ENCODE results near the gene POR. TPM values are rescaled to one million over a fixed set of nuclear protein-coding genes. Genes with fewer than 3 reads are reported as not detected.
"Not testable (repeated sequence)": the region's sequence is repeated elsewhere in the genome, so short reads cannot be mapped to it uniquely, and the experiment has no call there.

Gene POR
- total RNA-seq, result 10 to 100 TPM; 22.7 to 40.9 TPM

GRCh38 chr7:75914655-75915415 is at the start of gene POR:
POR (plus strand) TSS chr7:75915155; CDS start chr7:75954002, 38,847 bp downstream.
- H3K27ac Mint-ChIP-seq, result peak within 1 kb of the TSS; percentile 90 to 96
- peak; percentile 90 to 98 for ATAC-seq
- peak; percentile 99 for DNase-seq (ENCODE audit: low spot score in 2 of 2)
- peaks cover 0 to 7% of the 10 kb centered on the region in 2 donors for H3K36me3 Mint-ChIP-seq
- H3K9me3 Mint-ChIP-seq, result no peaks in the 10 kb centered on the region

DNA sequence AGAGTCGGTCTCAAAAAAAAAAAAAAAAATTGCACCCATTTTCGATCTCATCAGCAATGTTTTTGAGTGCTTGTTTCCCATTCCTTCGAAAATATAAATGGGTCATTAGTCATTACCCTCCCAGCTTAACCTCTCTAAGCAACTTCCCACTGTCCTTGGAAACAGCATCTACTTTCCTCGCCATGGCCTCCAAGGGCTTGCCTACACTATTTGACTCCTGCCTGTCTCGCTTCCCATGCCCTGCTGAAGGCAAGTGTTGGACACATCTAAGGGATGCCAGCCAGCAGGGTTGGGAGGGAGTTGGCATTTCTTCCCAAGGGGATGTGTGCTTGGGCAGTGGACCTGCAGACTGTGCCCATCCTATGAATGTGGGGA is 48.9 kb upstream of the POR start:
- H3K9me3 Mint-ChIP-seq, result no peaks in the 10 kb centered on the region
- ATAC-seq (peak in 1 of 2 donors; percentile 18), DNase-seq (ENCODE audit: low spot score in 2 of 2) (no peak)
- no peak overlapping the region for H3K27ac Mint-ChIP-seq
- no peaks in the 10 kb centered on the region for H3K36me3 Mint-ChIP-seq

DNA sequence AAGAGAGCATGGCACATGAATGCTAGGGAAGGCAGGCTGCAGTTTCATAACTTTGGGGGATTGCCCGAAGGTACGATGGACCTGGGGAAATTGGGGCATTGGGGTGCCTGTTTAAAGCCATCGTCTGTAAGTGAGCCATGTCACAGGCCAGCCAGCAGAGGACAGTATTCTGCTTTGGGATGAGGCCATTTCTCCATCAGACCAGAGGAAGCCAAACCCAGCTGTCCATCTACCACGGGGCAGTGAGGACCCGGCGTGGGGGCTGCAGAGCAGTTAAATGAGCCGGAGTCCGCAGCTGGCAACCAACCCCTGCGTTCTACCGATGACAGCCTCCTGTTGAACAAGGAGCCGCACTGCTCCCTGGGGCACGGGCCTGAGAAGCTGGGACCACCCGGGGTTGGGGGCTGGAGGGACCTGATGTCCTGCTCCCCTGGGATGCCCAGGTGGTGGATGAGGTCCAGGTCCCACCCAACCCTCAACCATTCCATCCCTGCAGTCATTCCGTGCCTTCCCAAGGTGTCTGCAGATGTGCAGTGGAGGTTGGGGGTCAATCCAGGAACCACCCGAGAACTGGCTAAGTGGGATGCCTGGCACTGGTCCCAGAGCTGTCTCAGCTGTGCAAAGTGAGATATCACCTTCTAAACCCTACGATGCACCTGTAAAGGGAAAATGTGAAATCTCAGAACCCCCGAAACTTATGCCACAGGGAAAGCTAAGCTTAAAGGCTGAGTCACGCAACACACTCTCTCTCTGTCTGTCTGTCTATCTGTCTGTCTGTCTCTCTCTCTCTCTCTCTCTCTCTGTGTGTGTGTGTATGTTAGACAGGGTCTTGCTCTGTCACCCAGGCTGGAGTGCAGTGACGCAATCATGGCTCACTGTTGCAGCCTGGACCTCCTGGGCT is 48.2 kb upstream of the POR start:
- ATAC-seq (peak; percentile 67 to 71), DNase-seq (ENCODE audit: low spot score in 2 of 2) (peak in 1 of 2 donors; percentile 27)
- Mint-ChIP-seq H3K9me3 (no peaks in the 10 kb centered on the region), H3K27ac (no peak overlapping the region), H3K36me3 (no peaks in the 10 kb centered on the region)

DNA sequence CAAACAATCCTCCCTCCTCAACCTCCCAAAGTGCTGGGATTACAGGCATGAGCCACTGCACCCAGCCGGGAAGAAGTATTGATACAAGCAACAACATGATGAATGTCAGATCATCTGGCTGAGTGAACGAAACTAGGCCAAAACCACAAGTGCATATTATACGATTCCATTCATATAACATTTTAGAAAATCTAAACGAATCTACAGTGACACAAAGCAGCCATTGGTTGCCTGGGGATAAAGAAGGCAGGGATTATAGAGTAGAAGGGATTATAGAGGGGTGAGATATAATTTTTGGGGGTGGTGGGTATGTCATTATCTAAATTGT is 47.6 kb upstream of the POR start:
- ATAC-seq (no peak), DNase-seq (ENCODE audit: low spot score in 2 of 2) (no peak)
- Mint-ChIP-seq H3K27ac (no peak overlapping the region), H3K36me3 (no peaks in the 10 kb centered on the region), H3K9me3 (no peaks in the 10 kb centered on the region)

DNA sequence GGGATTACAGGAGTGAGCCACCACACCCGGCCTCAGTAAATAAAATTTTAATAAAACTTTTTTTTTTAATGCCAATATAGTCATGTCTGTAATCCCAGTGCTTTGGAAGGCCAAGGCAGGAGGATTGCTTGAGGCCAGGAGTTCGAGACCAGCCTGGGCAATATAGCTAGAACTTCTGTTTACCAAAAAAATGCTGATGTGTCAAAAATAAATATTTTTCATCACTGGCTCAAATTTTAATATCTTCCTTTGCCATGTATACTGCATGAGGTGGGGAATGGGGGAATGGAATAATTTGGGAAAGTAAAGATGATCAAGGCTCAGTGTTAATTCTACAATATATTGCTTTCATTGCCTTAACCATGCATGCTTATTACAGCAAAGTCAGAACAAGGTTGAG is 46.8 kb upstream of the POR start:
- ATAC-seq, result no peak
- Mint-ChIP-seq H3K36me3 (no peaks in the 10 kb centered on the region), H3K27ac (no peak overlapping the region), H3K9me3 (no peaks in the 10 kb centered on the region)
- DNase-seq (ENCODE audit: low spot score in 2 of 2), result no peak

GRCh38 chr7:75869776-75870379 is 45.1 kb upstream of the POR start:
- DNase-seq (ENCODE audit: low spot score in 2 of 2), result no peak
- Mint-ChIP-seq H3K27ac (no peak overlapping the region), H3K36me3 (no peaks in the 10 kb centered on the region), H3K9me3 (no peaks in the 10 kb centered on the region)
- peak; percentile 76 to 83 for ATAC-seq

DNA sequence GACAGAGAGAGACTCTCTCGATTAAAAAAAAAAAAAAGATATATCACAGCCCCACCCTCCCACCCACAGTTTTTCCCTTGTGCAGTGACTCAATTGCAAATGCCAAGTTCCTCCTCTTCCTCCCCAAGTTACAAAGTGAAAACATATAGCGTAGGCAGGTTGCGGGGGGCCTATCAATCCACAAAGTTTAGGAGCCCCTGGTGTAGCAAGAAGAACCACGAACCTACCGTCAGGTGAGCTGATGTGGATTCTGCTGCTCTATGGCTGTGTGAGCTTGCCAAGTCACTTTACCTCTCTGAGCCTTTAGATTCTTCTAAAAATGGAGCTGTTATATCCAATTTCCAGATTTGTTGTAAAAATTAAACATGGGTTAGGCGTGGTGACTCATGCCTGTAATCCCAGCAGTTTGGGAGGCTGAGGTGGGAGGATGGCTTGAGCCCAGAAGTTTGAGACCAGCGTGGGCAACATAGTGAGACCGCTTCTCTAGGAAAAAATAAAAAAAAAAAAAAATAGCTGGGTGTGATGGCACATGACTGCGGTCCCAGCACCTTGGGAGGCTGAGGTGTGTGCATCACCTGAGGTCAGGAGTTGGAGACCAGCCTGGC is 44.3 kb upstream of the POR start:
- Mint-ChIP-seq H3K9me3 (no peaks in the 10 kb centered on the region), H3K36me3 (no peaks in the 10 kb centered on the region), H3K27ac (peak overlapping the region; percentile 75 to 91)
- ATAC-seq, result peak; percentile 53 to 60
- DNase-seq (ENCODE audit: low spot score in 2 of 2), result no peak

GRCh38 chr7:75872073-75872782 is 42.7 kb upstream of the POR start:
- ATAC-seq (no peak), DNase-seq (ENCODE audit: low spot score in 2 of 2) (no peak)
- no peaks in the 10 kb centered on the region for H3K9me3 Mint-ChIP-seq
- H3K27ac Mint-ChIP-seq, result no peak overlapping the region
- no peaks in the 10 kb centered on the region for H3K36me3 Mint-ChIP-seq

DNA sequence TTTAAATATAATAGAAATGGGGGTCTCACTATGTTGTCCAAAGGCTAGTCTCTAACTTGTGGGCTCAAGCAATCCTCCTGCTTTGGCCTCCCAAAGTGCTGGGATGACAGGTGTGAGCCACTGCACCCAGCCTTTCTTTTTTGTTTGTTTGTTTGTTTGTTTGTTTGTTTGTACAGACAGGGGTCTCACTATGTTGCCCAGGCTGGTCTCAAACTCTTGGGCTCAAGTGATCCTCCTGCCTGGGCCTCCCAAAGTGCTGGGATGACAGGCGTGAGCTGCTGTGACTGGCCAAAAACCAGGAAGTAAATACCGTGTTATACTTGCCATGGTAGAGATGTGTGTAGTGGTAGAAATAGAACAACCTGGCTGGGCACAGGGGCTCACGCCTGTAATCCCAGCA is 40.8 kb upstream of the POR start:
- DNase-seq (ENCODE audit: low spot score in 2 of 2); H3K36me3 Mint-ChIP-seq; ATAC-seq; H3K9me3 Mint-ChIP-seq; H3K27ac Mint-ChIP-seq: not testable (repeated sequence)

- Mint-ChIP-seq H3K36me3 (peaks cover 9 to 13% of the 10 kb centered on the region in 2 donors), H3K27ac (peak overlapping the region in 1 of 2 donors; percentile 55), H3K9me3 (no peaks in the 10 kb centered on the region)
Observed at GRCh38 chr7:75875113-75876080, 39.6 kb upstream of the POR start.

GRCh38 chr7:75876126-75876881 is 38.7 kb upstream of the POR start:
- Mint-ChIP-seq H3K36me3 (peaks cover 9 to 13% of the 10 kb centered on the region in 2 donors), H3K9me3 (no peaks in the 10 kb centered on the region), H3K27ac (no peak overlapping the region)
- no peak for DNase-seq (ENCODE audit: low spot score in 2 of 2)
- ATAC-seq, result no peak

More at GRCh38 chr7:75875113-75876080, 39.6 kb upstream of the POR start:
- no peak for ATAC-seq
- DNase-seq (ENCODE audit: low spot score in 2 of 2), result no peak

DNA sequence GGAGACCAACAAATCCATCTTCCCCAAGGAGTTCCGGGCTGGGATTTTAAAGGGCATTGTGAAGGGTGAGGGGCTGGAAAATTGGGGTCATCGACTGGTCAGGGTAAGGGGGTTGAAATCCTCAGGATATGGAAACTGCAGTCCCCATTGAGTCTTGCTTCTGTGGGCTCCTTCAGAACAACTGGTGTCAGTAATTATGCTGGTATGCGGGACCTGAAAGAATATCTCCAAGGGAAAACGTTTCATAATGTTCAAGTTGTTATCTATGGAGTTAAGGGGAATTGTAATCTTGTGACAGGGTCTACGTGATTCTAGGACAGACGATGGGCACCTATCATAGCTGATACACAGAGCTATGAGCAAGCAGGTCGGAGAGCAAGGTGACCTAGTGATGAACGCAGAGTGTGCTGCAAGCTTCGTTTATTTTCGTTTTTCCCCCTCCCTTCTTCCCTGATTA is 36.6 kb upstream of the POR start:
- ATAC-seq (peak; percentile 62 to 74), DNase-seq (ENCODE audit: low spot score in 2 of 2) (no peak)
- H3K9me3 Mint-ChIP-seq, result no peaks in the 10 kb centered on the region
- H3K27ac Mint-ChIP-seq, result peak overlapping the region; percentile 85 to 93
- peaks cover 16 to 18% of the 10 kb centered on the region in 2 donors for H3K36me3 Mint-ChIP-seq

- H3K27ac Mint-ChIP-seq, result peak within 1 kb of the TSS; percentile 92 to 93
- H3K9me3 Mint-ChIP-seq, result no peaks in the 10 kb centered on the region
- peak; percentile 97 to 99 for ATAC-seq
- peaks cover 16 to 18% of the 10 kb centered on the region in 2 donors for H3K36me3 Mint-ChIP-seq
- DNase-seq (ENCODE audit: low spot score in 2 of 2), result peak; percentile 88 to 94
Observed at GRCh38 chr7:75878769-75879611, 36.0 kb upstream of the POR start, which contains the start of gene RHBDD2. RHBDD2 (plus strand) TSS chr7:75879034; CDS start chr7:75879083, 49 bp downstream.

GRCh38 chr7:75879771-75880184 is 35.2 kb upstream of the POR start:
- Mint-ChIP-seq H3K9me3 (no peaks in the 10 kb centered on the region), H3K36me3 (peaks cover 16 to 18% of the 10 kb centered on the region in 2 donors), H3K27ac (peak overlapping the region; percentile 92 to 93)
- ATAC-seq (no peak), DNase-seq (ENCODE audit: low spot score in 2 of 2) (no peak)
